ENCODE results near the gene KIF26B. TPM values are rescaled to one million over a fixed set of nuclear protein-coding genes. Genes with fewer than 3 reads are reported as not detected.

The KIF26B gene
- total and polyA plus RNA-seq, 2 of the 4 experiments (the other 2 are of a cell fraction): 0.53 to 0.54 TPM

- H3K9me3 ChIP-seq (ENCODE audit: control insufficient read depth, insufficient read depth, low read length): no peaks in the 10 kb centered on the region
- H2AFZ ChIP-seq (replicated peaks; ENCODE audit: low read length, poor library complexity): no peak overlapping the region
- no peak overlapping the region for H4K5ac ChIP-seq (ENCODE audit: low read depth, low read length)
- H3K4me1 ChIP-seq (ENCODE audit: control insufficient read depth, insufficient read depth, low read length): no peaks in the 10 kb centered on the region
- H3K23ac ChIP-seq (ENCODE audit: low read depth, low read length): no peak overlapping the region
- H3K9me1 ChIP-seq (ENCODE audit: insufficient read depth, low read length): no peaks in the 10 kb centered on the region
- H4K8ac ChIP-seq (ENCODE audit: low read depth in 2 of 2, low read length in 2 of 2): no peak overlapping the region
- H3K79me1 ChIP-seq (ENCODE audit: low read depth in 1 of 2, low read length in 2 of 2): no peaks in the 10 kb centered on the region
- H3K36me3 ChIP-seq (ENCODE audit: control insufficient read depth, insufficient read depth, low read length): no peaks in the 10 kb centered on the region
- no peak overlapping the region for H3K9ac ChIP-seq (ENCODE audit: low read depth, low read length)
- H3K4me2 ChIP-seq (ENCODE audit: low read depth, low read length): no peak overlapping the region
- H4K20me1 ChIP-seq (ENCODE audit: insufficient read depth, low read length): no peaks in the 10 kb centered on the region
- no peak for ATAC-seq (ENCODE audit: low read depth)
- no peak overlapping the region for H2AK9ac ChIP-seq (replicated peaks; ENCODE audit: low read depth, low read length, poor library complexity)
- TF ChIP-seq CHD1 (IDR thresholded peaks at IDR 0.05; ENCODE audit: low read depth, low read length) (no peak), POLR2A (IDR thresholded peaks at IDR 0.05; ENCODE audit: low read depth, low read length) (no peak), CEBPB (IDR thresholded peaks at IDR 0.05; ENCODE audit: low read depth, low read length) (no peak), FOS (IDR thresholded peaks at IDR 0.05; ENCODE audit: low read depth, low read length) (no peak), USF2 (IDR thresholded peaks at IDR 0.05; ENCODE audit: low read depth, low read length) (no peak), RAD21 (IDR thresholded peaks at IDR 0.05; ENCODE audit: low read length) (no peak), BHLHE40 (IDR thresholded peaks at IDR 0.05; ENCODE audit: low read depth, low read length) (no peak), SMC3 (IDR thresholded peaks at IDR 0.05; ENCODE audit: low read depth, low read length) (no peak), MXI1 (IDR thresholded peaks at IDR 0.05; ENCODE audit: borderline replicate concordance, low read depth, low read length) (no peak), RFX5 (IDR thresholded peaks at IDR 0.05; ENCODE audit: low read depth, low read length) (no peak), RCOR1 (IDR thresholded peaks at IDR 0.05; ENCODE audit: insufficient replicate concordance, low read length) (no peak)
- TF ChIP-seq, protein P1, sequence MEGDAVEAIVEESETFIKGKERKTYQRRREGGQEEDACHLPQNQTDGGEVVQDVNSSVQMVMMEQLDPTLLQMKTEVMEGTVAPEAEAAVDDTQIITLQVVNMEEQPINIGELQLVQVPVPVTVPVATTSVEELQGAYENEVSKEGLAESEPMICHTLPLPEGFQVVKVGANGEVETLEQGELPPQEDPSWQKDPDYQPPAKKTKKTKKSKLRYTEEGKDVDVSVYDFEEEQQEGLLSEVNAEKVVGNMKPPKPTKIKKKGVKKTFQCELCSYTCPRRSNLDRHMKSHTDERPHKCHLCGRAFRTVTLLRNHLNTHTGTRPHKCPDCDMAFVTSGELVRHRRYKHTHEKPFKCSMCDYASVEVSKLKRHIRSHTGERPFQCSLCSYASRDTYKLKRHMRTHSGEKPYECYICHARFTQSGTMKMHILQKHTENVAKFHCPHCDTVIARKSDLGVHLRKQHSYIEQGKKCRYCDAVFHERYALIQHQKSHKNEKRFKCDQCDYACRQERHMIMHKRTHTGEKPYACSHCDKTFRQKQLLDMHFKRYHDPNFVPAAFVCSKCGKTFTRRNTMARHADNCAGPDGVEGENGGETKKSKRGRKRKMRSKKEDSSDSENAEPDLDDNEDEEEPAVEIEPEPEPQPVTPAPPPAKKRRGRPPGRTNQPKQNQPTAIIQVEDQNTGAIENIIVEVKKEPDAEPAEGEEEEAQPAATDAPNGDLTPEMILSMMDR (conservative IDR thresholded peaks at IDR 0.05; ENCODE audit: low read depth, low read length): no peak
- no peak overlapping the region for H3K14ac ChIP-seq (replicated peaks; ENCODE audit: low read depth, low read length)
- no peak overlapping the region for H2BK15ac ChIP-seq (ENCODE audit: low read depth, low read length)
- no peak overlapping the region for H2BK5ac ChIP-seq (ENCODE audit: low read depth, low read length, poor library complexity, severe bottlenecking)
- H2AK5ac ChIP-seq (ENCODE audit: low read depth, low read length): no peak overlapping the region
- WGBS, 2 experiments (ENCODE audit: extremely low coverage in 2 of 2, insufficient read length in 1 of 2): 60% methylated on average over 1 of the region's 4 CpGs; no CpG with 5 or more reads in 1 of the 2 experiments
- in situ Hi-C loops (cut with MboI; ENCODE audit: low sequenced_read_pairs): no loop called here
- H3K18ac ChIP-seq (ENCODE audit: low read depth, low read length): no peak overlapping the region
- H3K4me3 ChIP-seq (ENCODE audit: insufficient read depth, low read depth, low read length): no peak overlapping the region
- no peak for DNase-seq
- H3K4ac ChIP-seq (ENCODE audit: low read depth, low read length): no peak overlapping the region
- no peaks in the 10 kb centered on the region for H3K27me3 ChIP-seq (ENCODE audit: control insufficient read depth, insufficient read depth, low read length)
- H3K27ac ChIP-seq (ENCODE audit: insufficient read depth, low read length): no peak overlapping the region
- no peak overlapping the region for H2BK120ac ChIP-seq (ENCODE audit: low read depth, low read length)
- intact Hi-C loops (cut with micrococcal nuclease): no loop called here
- no TSS peak for BruUV-seq (replicated peaks)
- dilution Hi-C loops (cut with HindIII; ENCODE audit: low sequenced_read_pairs, unreplicated experiment): no loop called here
- H3K56ac ChIP-seq (ENCODE audit: extremely low read depth, insufficient read depth, low read length): no peak overlapping the region
- no peak overlapping the region for H2BK20ac ChIP-seq (ENCODE audit: low read depth, low read length)
- H4K91ac ChIP-seq (ENCODE audit: insufficient read depth, low read depth, low read length): no peak overlapping the region
- CTCF ChIA-PET: no interaction called here
- POLR2A ChIA-PET (ENCODE audit: unreplicated experiment): no interaction called here
Observed at GRCh38 chr1:245334235-245334634, 179.4 kb downstream of the KIF26B start.

Measured in IMR-90 (cell line).